Ectodermal cell (in vitro differentiated cells): ENCODE results near the gene FBXO31.
"Not testable (repeated sequence)": the region's sequence is repeated elsewhere in the genome, so short reads cannot be mapped to it uniquely, and the experiment has no call there.

ENCODE experiments used
- H3K27ac ChIP-seq: 2 replicates; pipeline ENCODE4 v1.7.0; 2013; ENCODE audit warnings: mild to moderate bottlenecking, low read depth, low read length; ENCODE audit not compliant: insufficient read depth, poor library complexity, severe bottlenecking
- H3K27me3 ChIP-seq: 2 replicates; pipeline ENCODE4 v1.7.0; 2013; ENCODE audit warnings: mild to moderate bottlenecking, low read length; ENCODE audit not compliant: insufficient read depth, control insufficient read depth, poor library complexity, severe bottlenecking
- H3K36me3 ChIP-seq: one replicate; pipeline ENCODE4 v1.7.0; 2013; ENCODE audit warnings: low read length; ENCODE audit not compliant: control insufficient read depth, insufficient read depth
- H3K4me1 ChIP-seq: one replicate; pipeline ENCODE4 v1.7.0; 2013; ENCODE audit warnings: low read length; ENCODE audit not compliant: control insufficient read depth, insufficient read depth
- H3K4me3 ChIP-seq: 2 replicates; pipeline ENCODE4 v1.7.0; 2013; ENCODE audit warnings: low read depth, low read length, control low read depth; ENCODE audit not compliant: insufficient read depth
- H3K9me3 ChIP-seq: 2 replicates; pipeline ENCODE4 v1.7.0; 2013; ENCODE audit warnings: mild to moderate bottlenecking, low read length, moderate library complexity; ENCODE audit not compliant: control insufficient read depth
- WGBS, 2 experiments: methylation state at CpG; one replicate each; pipeline ENCODE4 v1.1.7; 2013; ENCODE audit warnings: missing lambda C conversion rate in 2 of 2; 5-methylcytosine and 5-hydroxymethylcytosine counted together

The FBXO31 gene

DNA sequence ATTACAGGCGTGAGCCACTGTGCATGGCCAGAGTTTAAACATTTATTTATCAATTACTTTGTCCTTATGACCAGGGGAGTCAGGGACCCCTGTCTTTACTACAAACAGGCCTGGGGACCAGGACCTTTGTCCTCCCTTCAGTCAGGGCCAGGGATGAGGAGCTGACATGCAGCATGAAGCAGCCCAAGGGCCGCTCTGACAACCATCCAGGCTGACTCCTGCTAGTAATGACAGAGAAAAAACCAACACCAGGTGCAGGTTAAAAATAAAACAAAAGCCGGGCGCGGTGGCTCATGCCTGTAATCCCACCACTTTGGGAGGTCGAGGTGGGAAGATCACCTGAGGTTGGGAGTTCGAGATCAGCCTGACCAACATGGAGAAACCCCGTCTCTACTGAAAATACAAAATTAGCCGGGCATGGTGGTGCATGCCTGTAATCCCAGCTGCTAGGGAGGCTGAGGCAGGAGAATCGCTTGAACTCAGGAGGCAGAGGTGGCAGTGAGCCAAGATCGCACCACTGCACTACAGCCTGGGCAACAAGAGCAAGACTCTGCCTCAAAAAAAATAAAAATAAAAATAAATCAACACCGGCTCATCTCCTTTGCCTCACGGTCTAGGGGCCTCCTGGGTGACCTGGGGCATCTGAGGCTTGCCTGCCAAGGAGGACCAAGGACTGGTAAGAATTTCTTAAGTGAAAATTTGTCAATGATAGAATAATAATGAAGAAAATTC is 20.6 kb downstream of the FBXO31 start:
- H3K27me3 ChIP-seq, H3K4me3 ChIP-seq, H3K27ac ChIP-seq, H3K4me1 ChIP-seq, H3K36me3 ChIP-seq, H3K9me3 ChIP-seq: not testable (repeated sequence)
- WGBS, 2 experiments, result 92 to 94% methylated on average over 13 of the region's 13 CpGs

- Histone ChIP-seq H3K27ac (no peak overlapping the region), H3K36me3 (peaks cover 6% of the 10 kb centered on the region), H3K27me3 (no peaks in the 10 kb centered on the region), H3K9me3 (no peaks in the 10 kb centered on the region), H3K4me1 (no peaks in the 10 kb centered on the region), H3K4me3 (no peak overlapping the region)
- WGBS, 2 experiments, result 94 to 96% methylated on average over 7 of the region's 8 CpGs
These were observed 21.5 kb downstream of the FBXO31 start for GRCh38 chr16:87361916-87362619.

- WGBS, 2 experiments, result 95% methylated on average over 16 of the region's 16 CpGs
- Histone ChIP-seq H3K4me3 (no peak overlapping the region), H3K27me3 (no peaks in the 10 kb centered on the region), H3K27ac (no peak overlapping the region), H3K4me1 (peaks cover 7% of the 10 kb centered on the region), H3K36me3 (peaks cover 6% of the 10 kb centered on the region), H3K9me3 (no peaks in the 10 kb centered on the region)
These were observed 22.5 kb downstream of the FBXO31 start for GRCh38 chr16:87360862-87361610.

DNA sequence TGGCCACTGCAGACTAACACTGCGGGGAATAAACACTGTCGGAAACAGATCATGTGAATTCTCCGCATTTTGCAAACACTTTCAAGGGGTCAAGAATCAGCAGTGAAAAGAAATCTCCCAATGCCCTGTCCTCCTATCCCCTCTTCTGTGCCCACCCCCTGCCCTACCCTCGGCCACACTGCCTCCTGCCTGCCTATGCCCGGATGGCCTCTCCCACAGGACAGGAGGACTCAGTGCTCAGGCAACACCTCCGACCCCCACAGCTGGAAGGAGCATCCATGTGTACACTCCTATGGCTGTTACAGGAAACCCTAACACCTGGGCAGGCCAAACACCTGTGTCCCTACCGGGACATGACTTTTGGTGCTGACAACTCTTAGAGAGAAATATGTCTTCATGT is 24.5 kb downstream of the FBXO31 start:
- Histone ChIP-seq H3K27ac (no peak overlapping the region), H3K4me1 (peaks cover 12% of the 10 kb centered on the region), H3K36me3 (peaks cover 6% of the 10 kb centered on the region), H3K9me3 (no peaks in the 10 kb centered on the region), H3K4me3 (no peak overlapping the region), H3K27me3 (no peaks in the 10 kb centered on the region)
- 93 to 95% methylated on average over 7 of the region's 7 CpGs for WGBS, 2 experiments

- WGBS, 2 experiments, result 93 to 94% methylated on average over 9 of the region's 9 CpGs
- H3K36me3 ChIP-seq, result peaks cover 6% of the 10 kb centered on the region
- H3K27ac ChIP-seq, result no peak overlapping the region
- no peaks in the 10 kb centered on the region for H3K9me3 ChIP-seq
- no peak overlapping the region for H3K4me3 ChIP-seq
- H3K27me3 ChIP-seq, result no peaks in the 10 kb centered on the region
- H3K4me1 ChIP-seq, result peaks cover 12% of the 10 kb centered on the region
These were observed 24.9 kb downstream of the FBXO31 start for GRCh38 chr16:87358696-87359095.

GRCh38 chr16:87358250-87358649 is 25.3 kb downstream of the FBXO31 start:
- H3K27ac ChIP-seq, result no peak overlapping the region
- H3K36me3 ChIP-seq, result peaks cover 6% of the 10 kb centered on the region
- no peaks in the 10 kb centered on the region for H3K27me3 ChIP-seq
- H3K9me3 ChIP-seq, result no peaks in the 10 kb centered on the region
- WGBS, 2 experiments, result 97% methylated on average over 17 of the region's 17 CpGs
- peaks cover 12% of the 10 kb centered on the region for H3K4me1 ChIP-seq
- no peak overlapping the region for H3K4me3 ChIP-seq

DNA sequence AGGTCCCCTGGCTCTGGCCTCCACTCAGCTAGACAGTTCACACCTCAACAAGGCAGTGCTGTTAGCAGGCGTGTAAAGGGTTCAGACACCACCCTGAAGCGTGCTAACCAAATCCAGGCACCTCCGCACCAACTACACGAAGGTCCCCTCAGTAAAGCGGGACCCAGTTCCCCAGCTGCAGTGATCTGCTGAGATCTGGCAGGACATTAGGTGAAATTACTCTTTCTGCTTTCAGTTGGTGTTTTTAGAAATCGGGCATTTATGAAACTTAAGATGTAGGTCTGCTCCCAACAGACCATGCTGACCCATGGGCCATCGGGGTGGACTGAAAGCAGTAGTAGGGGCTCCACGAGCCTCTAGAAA is 27.1 kb downstream of the FBXO31 start:
- no peak overlapping the region for H3K4me3 ChIP-seq
- peaks cover 12% of the 10 kb centered on the region for H3K4me1 ChIP-seq
- H3K27ac ChIP-seq, result no peak overlapping the region
- H3K36me3 ChIP-seq, result peaks cover 6% of the 10 kb centered on the region
- no peaks in the 10 kb centered on the region for H3K27me3 ChIP-seq
- WGBS, 2 experiments, result 95 to 97% methylated on average over 8 of the region's 8 CpGs
- H3K9me3 ChIP-seq, result no peaks in the 10 kb centered on the region

DNA sequence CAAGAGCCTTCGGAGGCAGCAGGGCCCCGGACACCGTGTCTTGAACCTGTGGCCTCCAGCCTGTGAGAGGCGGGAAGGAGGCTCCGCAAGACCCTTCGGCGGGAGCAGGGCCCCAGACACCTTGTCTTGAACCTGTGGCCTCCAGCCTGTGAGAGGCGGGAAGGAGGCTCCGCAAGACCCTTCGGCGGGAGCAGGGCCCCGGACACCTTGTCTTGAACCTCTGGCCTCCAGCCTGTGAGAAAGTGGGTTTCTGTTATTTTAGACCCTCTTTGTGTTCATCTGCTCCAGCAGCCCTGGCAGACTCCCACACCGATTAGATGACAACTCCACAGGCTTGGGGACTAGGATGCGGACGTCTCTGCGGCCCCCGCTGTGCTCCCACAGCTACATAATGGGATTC is 30.0 kb downstream of the FBXO31 start:
- Histone ChIP-seq H3K9me3 (no peaks in the 10 kb centered on the region), H3K4me1 (peaks cover 12% of the 10 kb centered on the region), H3K36me3 (peaks cover 2% of the 10 kb centered on the region), H3K27me3 (no peaks in the 10 kb centered on the region), H3K4me3 (no peak overlapping the region), H3K27ac (no peak overlapping the region)
- WGBS, 2 experiments, result 93% methylated on average over 17 of the region's 17 CpGs

DNA sequence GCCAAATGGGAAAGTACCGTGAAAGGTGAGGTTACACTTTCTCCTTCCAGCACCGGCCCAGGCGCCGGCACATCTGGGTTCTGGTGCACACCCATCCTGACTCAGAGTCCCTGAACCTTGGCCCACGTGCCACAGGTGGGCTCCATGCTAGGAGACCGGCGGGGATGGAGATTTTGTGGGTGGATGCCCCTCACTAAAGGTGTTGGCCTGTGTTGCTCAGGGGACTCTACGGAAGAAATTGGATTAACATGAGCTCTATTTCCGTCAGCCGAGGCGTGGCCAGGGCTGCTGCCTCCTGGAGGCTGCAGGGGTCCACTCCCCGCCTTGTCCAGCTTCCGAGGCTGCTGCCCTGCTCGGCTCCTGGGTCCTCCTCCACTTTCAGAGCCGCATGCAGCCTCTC is 30.8 kb downstream of the FBXO31 start:
- no peaks in the 10 kb centered on the region for H3K27me3 ChIP-seq
- H3K9me3 ChIP-seq, result no peaks in the 10 kb centered on the region
- WGBS, 2 experiments, result 89 to 92% methylated on average over 15 of the region's 15 CpGs
- H3K4me3 ChIP-seq, result no peak overlapping the region
- no peaks in the 10 kb centered on the region for H3K36me3 ChIP-seq
- peaks cover 12% of the 10 kb centered on the region for H3K4me1 ChIP-seq
- H3K27ac ChIP-seq, result no peak overlapping the region

DNA sequence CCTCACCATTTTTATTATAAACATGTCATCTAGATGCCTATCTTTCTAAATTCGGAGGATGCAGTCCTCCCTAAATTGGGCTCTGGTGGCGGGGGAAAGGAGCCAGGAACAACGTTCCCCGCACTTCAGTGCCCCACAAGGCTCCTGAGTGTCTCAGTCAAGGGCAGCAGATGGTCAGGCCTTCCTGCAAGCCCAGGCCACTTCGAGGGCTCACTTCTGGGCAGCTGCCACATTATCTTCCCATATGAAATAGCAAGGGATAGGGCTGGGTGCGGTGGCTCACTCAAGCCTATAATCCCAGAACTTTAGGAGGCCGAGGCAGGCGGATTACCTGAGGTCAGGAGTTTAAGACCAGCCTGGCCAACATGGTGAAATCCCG is 32.3 kb downstream of the FBXO31 start:
- Histone ChIP-seq H3K27me3 (no peaks in the 10 kb centered on the region), H3K9me3 (no peaks in the 10 kb centered on the region), H3K4me3 (no peak overlapping the region), H3K4me1 (peaks cover 9% of the 10 kb centered on the region), H3K27ac (no peak overlapping the region), H3K36me3 (no peaks in the 10 kb centered on the region)
- WGBS, 2 experiments, result 82% methylated on average over 9 of the region's 9 CpGs
